Endothelial cell of umbilical vein (primary cell): Measurements from ENCODE around the gene TM4SF4. TPM values are rescaled to one million over a fixed set of nuclear protein-coding genes. Genes with fewer than 3 reads are reported as not detected.
A peak's percentile ranks its signal among the peaks of the same experiment; 100 is the strongest.

Experiments
- BruUV-seq: library from RNA; stranded (reverse); fragments of 400-500 nt; replicated peaks from 2 replicates; lab custom pipeline; 2021; lab: Mats Ljungman, UMichigan
- CTCF ChIA-PET: fragments of 300-600, 350-600 bp; sonication (Branson Sonifier 250); formaldehyde crosslinking; loops from one replicate; lab custom pipeline; 2021; ENCODE audit warnings: antibody characterized with exemption, inconsistent platforms; lab: Charles Lee
- POLR2A ChIA-PET: fragments of 300-600, 350-600 bp; sonication (Branson Sonifier 250); formaldehyde crosslinking; loops from one replicate; lab custom pipeline; 2021; ENCODE audit warnings: antibody characterized with exemption, inconsistent platforms; lab: Charles Lee
- DNase-seq: peaks from one replicate; pipeline ENCODE4 v3.0.0-alpha.2; 2011; ENCODE audit warnings: low read depth, low spot score
- FAIRE-seq: peaks from 2 replicates; lab custom pipeline; 2011; peaks lifted over from hg19 to GRCh38; lab: Jason Lieb, UNC
- H2AFZ ChIP-seq: 2 replicates; pipeline ENCODE4 v1.6.0; 2012; ENCODE audit warnings: low read depth, low read length, control low read depth, inconsistent platforms
- H3K27ac ChIP-seq: 2 replicates; pipeline ENCODE4 v1.5.1; 2011; ENCODE audit warnings: low read depth, mild to moderate bottlenecking, control low read depth, low read length, moderate library complexity; ENCODE audit not compliant: insufficient read depth
- H3K27me3 ChIP-seq, 2 experiments: 2 replicates each; pipeline versions ENCODE4 v1.6.0 to v1.6.1; 2011; ENCODE audit warnings: low read length in 2 of 2, mixed read lengths in 1 of 2; ENCODE audit not compliant: control insufficient read depth in 2 of 2, insufficient read depth in 2 of 2
- H3K36me3 ChIP-seq, 2 experiments: 2 replicates in 1 of 2; 3 replicates in 1 of 2; pipeline ENCODE4 v1.5.1; 2011; ENCODE audit warnings: low read length in 2 of 2, mild to moderate bottlenecking in 1 of 2, moderate library complexity in 1 of 2; ENCODE audit not compliant: control insufficient read depth in 2 of 2, insufficient read depth in 2 of 2; ENCODE audit errors: extremely low read depth in 1 of 2
- H3K4me1 ChIP-seq: 3 replicates; pipeline ENCODE4 v1.5.1; 2011; ENCODE audit warnings: mild to moderate bottlenecking, low read length; ENCODE audit not compliant: control insufficient read depth, insufficient read depth; ENCODE audit errors: extremely low read depth
- H3K4me2 ChIP-seq: 2 replicates; pipeline ENCODE4 v1.6.1; 2011; ENCODE audit warnings: low read length, control low read depth, mixed read lengths; ENCODE audit not compliant: insufficient read depth
- H3K4me3 ChIP-seq, 3 experiments: fragments of 200-600 bp in 1 of 3; sonication (generic), shearing (Covaris generic) in 1 of 3; replicated peaks in 1 of 3; 2 replicates each; pipeline ENCODE4 v1.5.1; 2011 to 2016; ENCODE audit warnings: control low read depth in 3 of 3, low read length in 3 of 3, mild to moderate bottlenecking in 2 of 3, inconsistent platforms in 1 of 3, low read depth in 1 of 3, moderate library complexity in 1 of 3; ENCODE audit not compliant: insufficient read depth in 1 of 3
- H3K79me2 ChIP-seq: 2 replicates; pipeline ENCODE4 v1.6.0; 2012; ENCODE audit warnings: low read length, inconsistent platforms; ENCODE audit not compliant: control insufficient read depth, insufficient read depth
- H3K9ac ChIP-seq: replicated peaks from 2 replicates; pipeline ENCODE3; 2011; ENCODE audit warnings: low read length, control low read depth; ENCODE audit not compliant: insufficient read depth; ENCODE audit errors: extremely low read depth
- H3K9me1 ChIP-seq: replicated peaks from 3 replicates; pipeline ENCODE4 v1.6.0; 2011; ENCODE audit warnings: mild to moderate bottlenecking, low read length; ENCODE audit not compliant: control insufficient read depth, insufficient read depth; ENCODE audit errors: extremely low read depth
- H3K9me3 ChIP-seq: replicated peaks from 2 replicates; pipeline ENCODE4 v1.5.1; 2012; ENCODE audit warnings: low read length, inconsistent platforms; ENCODE audit not compliant: control insufficient read depth, insufficient read depth
- H4K20me1 ChIP-seq: replicated peaks from 2 replicates; pipeline ENCODE3; 2011; ENCODE audit warnings: mild to moderate bottlenecking, low read length; ENCODE audit not compliant: control insufficient read depth, insufficient read depth; ENCODE audit errors: extremely low read depth
- CTCF ChIP-seq, 2 donors: IDR thresholded peaks; 1 replicate in 1 of 2; 2 replicates in 1 of 2; pipeline ENCODE4 v1.5.1; 2011; ENCODE audit warnings: low read length in 2 of 2, mild to moderate bottlenecking in 2 of 2, moderate library complexity in 2 of 2, control low read depth in 1 of 2, inconsistent platforms in 1 of 2, low read depth in 1 of 2; ENCODE audit not compliant: insufficient read depth in 1 of 2; ENCODE audit errors: extremely low read depth in 1 of 2
- EZH2 ChIP-seq: IDR thresholded peaks from 2 replicates; pipeline ENCODE4 v1.6.1; 2012; ENCODE audit warnings: borderline replicate concordance, low read depth, mild to moderate bottlenecking, moderate library complexity, low read length, inconsistent platforms; ENCODE audit not compliant: severe bottlenecking
- FOS ChIP-seq: IDR thresholded peaks from 2 replicates; pipeline ENCODE4 v1.6.1; 2011; ENCODE audit warnings: mild to moderate bottlenecking, low read length, moderate library complexity, borderline replicate concordance; ENCODE audit not compliant: insufficient read depth
- GATA2 ChIP-seq: IDR thresholded peaks from 2 replicates; pipeline ENCODE4 v1.7.0; 2011; ENCODE audit warnings: low read depth, mild to moderate bottlenecking, moderate library complexity, mixed read lengths, low read length; ENCODE audit not compliant: insufficient read length, insufficient read depth
- JUN ChIP-seq: IDR thresholded peaks from 2 replicates; pipeline ENCODE4 v1.6.1; 2011; ENCODE audit warnings: borderline replicate concordance, low read depth; ENCODE audit not compliant: insufficient read length, insufficient read depth
- MAX ChIP-seq: IDR thresholded peaks from 2 replicates; pipeline ENCODE4 v1.6.1; 2011; ENCODE audit not compliant: insufficient read depth, insufficient read length
- MYC ChIP-seq: IDR thresholded peaks from one replicate; pipeline ENCODE4 v1.6.1; 2011; ENCODE audit warnings: mild to moderate bottlenecking, low read depth, low read length
- POLR2A ChIP-seq: IDR thresholded peaks from 2 replicates; pipeline ENCODE4 v1.6.1; 2012; ENCODE audit warnings: low read depth, mild to moderate bottlenecking, control low read depth, low read length
- POLR2AphosphoS5 ChIP-seq: IDR thresholded peaks from 2 replicates; pipeline ENCODE4 v1.6.1; 2012; ENCODE audit warnings: low read depth, mild to moderate bottlenecking, control low read depth, low read length, moderate library complexity; ENCODE audit not compliant: insufficient read depth
- dilution Hi-C: fragments of 300-500 bp; cut with MboI; formaldehyde crosslinking; loops from one replicate; pipeline ENCODE4 v1.15.0; 2019; ENCODE audit warnings: low sequenced_read_pairs; ENCODE audit not compliant: extremely low pct_ligation_motif_present
- intact Hi-C: fragments of 100-400 bp; cut with micrococcal nuclease; formaldehyde crosslinking; loops from one replicate; pipeline ENCODE4 v1.10.0; 2022
- polyA plus RNA-seq, 4 experiments: library from polyadenylated mRNA; depleted of rRNA in 3 of 4; stranded (reverse) in 3 of 4; unstranded in 1 of 4; fragments of >200 nt; gene quantifications; 2 replicates each; pipeline versions ENCODE4 v1.2.1 to v1.2.3, GENCODE V29; 2011 to 2012; ENCODE audit warnings: missing spikeins in 1 of 4
- total RNA-seq: library from RNA; stranded (reverse); gene quantifications from 2 replicates; pipeline ENCODE4 v1.2.3, GENCODE V29; 2021

Gene TM4SF4
- total and polyA plus RNA-seq, 2 donors (not counting 3 experiments of a cell fraction or from before 2014, with no cell fraction given) = not detected

DNA sequence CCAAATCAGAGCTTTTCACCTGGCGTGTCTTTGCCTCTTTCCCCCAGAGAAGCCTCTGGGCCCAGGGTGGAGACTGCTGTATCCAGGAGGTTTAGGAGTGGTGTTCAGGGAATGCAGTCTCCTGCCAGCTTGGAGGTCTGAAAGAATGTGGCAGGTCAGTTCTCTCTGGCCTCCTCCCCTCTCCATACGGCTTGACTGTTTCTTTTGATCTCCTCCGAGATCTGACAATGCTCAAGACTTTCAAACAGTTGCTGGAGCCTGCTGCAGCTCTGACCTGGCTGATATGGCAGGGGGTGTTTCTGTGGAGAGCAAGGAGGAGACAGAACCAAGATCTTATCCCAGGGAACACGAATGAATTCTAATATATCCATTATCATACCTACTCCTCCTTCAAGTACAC, 24.7 kb upstream of the TM4SF4 start:
- CTCF ChIA-PET = interaction anchor here (0.9 to 2.3 kb wide), 5 partner anchors 19 to 322 kb away, joined by 3 to 5 read pairs (median 3); no protein-coding TSS in a partner anchor
- Histone ChIP-seq H3K27me3 (no peaks in the 10 kb centered on the region), H3K9ac (no peak overlapping the region), H3K4me3 (no peak overlapping the region), H3K4me1 (peaks cover 15% of the 10 kb centered on the region), H3K79me2 (no peaks in the 10 kb centered on the region), H3K36me3 (no peaks in the 10 kb centered on the region), H3K9me1 (no peaks in the 10 kb centered on the region), H3K9me3 (peaks cover 2% of the 10 kb centered on the region), H3K27ac (no peak overlapping the region), H2AFZ (peak overlapping the region; percentile 16), H4K20me1 (no peaks in the 10 kb centered on the region), H3K4me2 (no peak overlapping the region)
- POLR2A ChIA-PET = interaction anchor here (1.3 kb wide), 1 partner anchor 72 kb away, joined by 4 read pairs; the partner anchor contains the start of gene TM4SF1
- dilution Hi-C loops = no loop called here
- TF ChIP-seq POLR2A = no peak
- no peak for TF ChIP-seq FOS
- TF ChIP-seq POLR2AphosphoS5 = no peak
- TF ChIP-seq JUN = no peak
- TF ChIP-seq GATA2 = no peak
- no peak for TF ChIP-seq MAX
- no peak for TF ChIP-seq EZH2
- no peak for TF ChIP-seq CTCF (IDR thresholded peaks at IDR 0.05; ENCODE audit: extremely low read depth in 1 of 2, insufficient read depth in 1 of 2, low read depth in 1 of 2, low read length in 2 of 2)
- no peak for TF ChIP-seq MYC
- FAIRE-seq (peak; percentile 8), DNase-seq (no peak)
- intact Hi-C loops = no loop called here
- no TSS peak for BruUV-seq
